HuH-7 (cell line): ENCODE results near the gene PLEKHG2.

Experiments
- DNase-seq: peaks from one replicate; pipeline ENCODE4 v3.0.0; 2011; ENCODE audit warnings: low spot score

The PLEKHG2 gene

GRCh38 chr19:39385629-39386411 is 26.6 kb upstream of the PLEKHG2 start:
- no peak for DNase-seq

- no peak for DNase-seq
Measured at GRCh38 chr19:39386557-39386956, 25.9 kb upstream of the PLEKHG2 start.

- DNase-seq: no peak
Measured at GRCh38 chr19:39388657-39389056, 23.8 kb upstream of the PLEKHG2 start.

- no peak for DNase-seq
Measured at GRCh38 chr19:39389631-39390414, 22.6 kb upstream of the PLEKHG2 start.

- no peak for DNase-seq
Measured at GRCh38 chr19:39390451-39390750, 22.1 kb upstream of the PLEKHG2 start.

GRCh38 chr19:39390751-39391437 is 21.6 kb upstream of the PLEKHG2 start, which contains the start of the genes MED29 and PAF1:
MED29 (plus strand) TSS chr19:39391378; CDS start chr19:39391423, 45 bp downstream.
PAF1 (minus strand) TSS chr19:39391106; CDS start chr19:39390864, 242 bp downstream.
- DNase-seq: peak; percentile 99

- DNase-seq: peak; percentile 97
Measured at GRCh38 chr19:39397360-39398296, 14.8 kb upstream of the PLEKHG2 start.

- DNase-seq: no peak
Measured at GRCh38 chr19:39398297-39398864, 14.1 kb upstream of the PLEKHG2 start.

GRCh38 chr19:39399668-39400050 is 12.8 kb upstream of the PLEKHG2 start:
- DNase-seq: no peak

GRCh38 chr19:39400061-39400460 is 12.4 kb upstream of the PLEKHG2 start:
- no peak for DNase-seq

GRCh38 chr19:39401070-39401548 is 11.4 kb upstream of the PLEKHG2 start:
- DNase-seq: no peak

- DNase-seq: no peak
Measured at GRCh38 chr19:39401549-39402345, 10.7 kb upstream of the PLEKHG2 start.

- DNase-seq: peak; percentile 74
Measured at GRCh38 chr19:39402346-39403300, 9.8 kb upstream of the PLEKHG2 start.

- no peak for DNase-seq
Measured at GRCh38 chr19:39403331-39404312, 8.8 kb upstream of the PLEKHG2 start.

- DNase-seq: no peak
Measured at GRCh38 chr19:39405261-39405957, 7.1 kb upstream of the PLEKHG2 start.

GRCh38 chr19:39405958-39406655 is 6.4 kb upstream of the PLEKHG2 start:
- DNase-seq: no peak
